Liver (tissue), 3 donors: ENCODE results near the gene TMEM18.

Source experiments
- EGR1 ChIP-seq, 2 donors: IDR thresholded peaks; 2 replicates each; pipeline ENCODE4 v1.6.1; 2016 to 2018; ENCODE audit warnings: antibody characterized with exemption in 2 of 2, low read depth in 2 of 2
- FOXA1 ChIP-seq: IDR thresholded peaks from 2 replicates; pipeline ENCODE4 v1.6.1; 2016; ENCODE audit warnings: antibody characterized with exemption
- JUND ChIP-seq, 2 donors: IDR thresholded peaks; 2 replicates each; pipeline ENCODE4 v1.6.1; 2016; ENCODE audit warnings: antibody characterized with exemption in 2 of 2
- MAX ChIP-seq: IDR thresholded peaks from 2 replicates; pipeline ENCODE4 v1.6.1; 2016; ENCODE audit warnings: antibody characterized with exemption
- NR2F2 ChIP-seq: IDR thresholded peaks from 2 replicates; pipeline ENCODE4 v1.6.1; 2016; ENCODE audit warnings: antibody characterized with exemption
- RAD21 ChIP-seq, 2 donors: IDR thresholded peaks; 2 replicates each; pipeline ENCODE4 v1.6.1; 2016; ENCODE audit warnings: antibody characterized with exemption in 2 of 2, mild to moderate bottlenecking in 2 of 2
- RXRA ChIP-seq, 2 donors: IDR thresholded peaks; 2 replicates each; pipeline ENCODE4 v1.6.1; 2017 to 2018; ENCODE audit warnings: antibody characterized with exemption in 2 of 2, mild to moderate bottlenecking in 1 of 2
- TAF1 ChIP-seq: conservative IDR thresholded peaks from 2 replicates; pipeline ENCODE4 v1.6.1; 2016; ENCODE audit warnings: antibody characterized with exemption, mild to moderate bottlenecking
- YY1 ChIP-seq: IDR thresholded peaks from 2 replicates; pipeline ENCODE4 v1.6.1; 2016; ENCODE audit warnings: antibody characterized with exemption, mild to moderate bottlenecking
- TF ChIP-seq, protein P1 (sequence below): fragments of 150-350 bp; IDR thresholded peaks from 2 replicates; pipeline ENCODE4 v1.5.1; 2017; ENCODE audit warnings: improper control_type of control experiment, low read depth, low read length; ENCODE audit not compliant: missing input control
- TF ChIP-seq, protein P2 (sequence below): IDR thresholded peaks from 2 replicates; pipeline ENCODE4 v1.6.1; 2016; ENCODE audit warnings: antibody characterized with exemption, mild to moderate bottlenecking
- TF ChIP-seq, protein P3 (sequence below): IDR thresholded peaks from 2 replicates; pipeline ENCODE4 v1.6.1; 2016; ENCODE audit warnings: antibody characterized with exemption
- TF ChIP-seq, protein P4 (sequence below): IDR thresholded peaks from 2 replicates; pipeline ENCODE4 v1.6.1; 2016; ENCODE audit warnings: antibody characterized with exemption
- donor health status: healthy.
- donor health status: healthy.

DNA sequence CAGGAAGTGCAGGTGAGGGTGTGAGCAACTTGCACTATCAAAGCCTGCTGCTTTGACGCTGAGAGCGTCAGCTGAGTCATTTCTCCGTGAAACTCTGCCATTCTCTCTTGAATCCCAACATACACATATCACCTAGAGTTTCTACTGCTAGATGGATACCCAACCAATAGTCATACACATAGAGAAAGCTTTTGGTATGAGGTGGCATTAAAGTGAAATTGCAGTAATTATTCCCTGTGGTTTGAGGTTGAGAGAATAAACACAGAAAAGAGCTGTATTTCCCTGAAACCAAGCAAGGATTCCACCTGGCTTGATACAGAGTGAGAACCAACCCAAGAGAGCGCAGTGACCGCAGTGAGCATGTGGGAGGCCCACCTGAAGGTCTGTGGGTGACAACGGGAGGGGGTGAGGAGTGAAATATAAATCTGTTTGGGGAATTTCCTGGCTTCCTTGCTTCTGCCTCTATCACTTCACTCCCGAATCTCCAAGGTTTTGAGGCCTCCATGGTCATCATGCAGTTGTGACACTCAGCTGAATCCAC is 28.8 kb upstream of the TMEM18 start:
- TF ChIP-seq, protein P1, sequence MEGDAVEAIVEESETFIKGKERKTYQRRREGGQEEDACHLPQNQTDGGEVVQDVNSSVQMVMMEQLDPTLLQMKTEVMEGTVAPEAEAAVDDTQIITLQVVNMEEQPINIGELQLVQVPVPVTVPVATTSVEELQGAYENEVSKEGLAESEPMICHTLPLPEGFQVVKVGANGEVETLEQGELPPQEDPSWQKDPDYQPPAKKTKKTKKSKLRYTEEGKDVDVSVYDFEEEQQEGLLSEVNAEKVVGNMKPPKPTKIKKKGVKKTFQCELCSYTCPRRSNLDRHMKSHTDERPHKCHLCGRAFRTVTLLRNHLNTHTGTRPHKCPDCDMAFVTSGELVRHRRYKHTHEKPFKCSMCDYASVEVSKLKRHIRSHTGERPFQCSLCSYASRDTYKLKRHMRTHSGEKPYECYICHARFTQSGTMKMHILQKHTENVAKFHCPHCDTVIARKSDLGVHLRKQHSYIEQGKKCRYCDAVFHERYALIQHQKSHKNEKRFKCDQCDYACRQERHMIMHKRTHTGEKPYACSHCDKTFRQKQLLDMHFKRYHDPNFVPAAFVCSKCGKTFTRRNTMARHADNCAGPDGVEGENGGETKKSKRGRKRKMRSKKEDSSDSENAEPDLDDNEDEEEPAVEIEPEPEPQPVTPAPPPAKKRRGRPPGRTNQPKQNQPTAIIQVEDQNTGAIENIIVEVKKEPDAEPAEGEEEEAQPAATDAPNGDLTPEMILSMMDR, result no peak
- TF ChIP-seq, protein P2, sequence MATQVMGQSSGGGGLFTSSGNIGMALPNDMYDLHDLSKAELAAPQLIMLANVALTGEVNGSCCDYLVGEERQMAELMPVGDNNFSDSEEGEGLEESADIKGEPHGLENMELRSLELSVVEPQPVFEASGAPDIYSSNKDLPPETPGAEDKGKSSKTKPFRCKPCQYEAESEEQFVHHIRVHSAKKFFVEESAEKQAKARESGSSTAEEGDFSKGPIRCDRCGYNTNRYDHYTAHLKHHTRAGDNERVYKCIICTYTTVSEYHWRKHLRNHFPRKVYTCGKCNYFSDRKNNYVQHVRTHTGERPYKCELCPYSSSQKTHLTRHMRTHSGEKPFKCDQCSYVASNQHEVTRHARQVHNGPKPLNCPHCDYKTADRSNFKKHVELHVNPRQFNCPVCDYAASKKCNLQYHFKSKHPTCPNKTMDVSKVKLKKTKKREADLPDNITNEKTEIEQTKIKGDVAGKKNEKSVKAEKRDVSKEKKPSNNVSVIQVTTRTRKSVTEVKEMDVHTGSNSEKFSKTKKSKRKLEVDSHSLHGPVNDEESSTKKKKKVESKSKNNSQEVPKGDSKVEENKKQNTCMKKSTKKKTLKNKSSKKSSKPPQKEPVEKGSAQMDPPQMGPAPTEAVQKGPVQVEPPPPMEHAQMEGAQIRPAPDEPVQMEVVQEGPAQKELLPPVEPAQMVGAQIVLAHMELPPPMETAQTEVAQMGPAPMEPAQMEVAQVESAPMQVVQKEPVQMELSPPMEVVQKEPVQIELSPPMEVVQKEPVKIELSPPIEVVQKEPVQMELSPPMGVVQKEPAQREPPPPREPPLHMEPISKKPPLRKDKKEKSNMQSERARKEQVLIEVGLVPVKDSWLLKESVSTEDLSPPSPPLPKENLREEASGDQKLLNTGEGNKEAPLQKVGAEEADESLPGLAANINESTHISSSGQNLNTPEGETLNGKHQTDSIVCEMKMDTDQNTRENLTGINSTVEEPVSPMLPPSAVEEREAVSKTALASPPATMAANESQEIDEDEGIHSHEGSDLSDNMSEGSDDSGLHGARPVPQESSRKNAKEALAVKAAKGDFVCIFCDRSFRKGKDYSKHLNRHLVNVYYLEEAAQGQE, result no peak
- TF ChIP-seq YY1 (no peak), RXRA (IDR thresholded peaks at IDR 0.05) (no peak), MAX (no peak), FOXA1 (no peak), EGR1 (IDR thresholded peaks at IDR 0.05; ENCODE audit: low read depth in 2 of 2) (no peak), TAF1 (no peak), NR2F2 (no peak), JUND (IDR thresholded peaks at IDR 0.05) (no peak), RAD21 (IDR thresholded peaks at IDR 0.05) (no peak)
- TF ChIP-seq, protein P3, sequence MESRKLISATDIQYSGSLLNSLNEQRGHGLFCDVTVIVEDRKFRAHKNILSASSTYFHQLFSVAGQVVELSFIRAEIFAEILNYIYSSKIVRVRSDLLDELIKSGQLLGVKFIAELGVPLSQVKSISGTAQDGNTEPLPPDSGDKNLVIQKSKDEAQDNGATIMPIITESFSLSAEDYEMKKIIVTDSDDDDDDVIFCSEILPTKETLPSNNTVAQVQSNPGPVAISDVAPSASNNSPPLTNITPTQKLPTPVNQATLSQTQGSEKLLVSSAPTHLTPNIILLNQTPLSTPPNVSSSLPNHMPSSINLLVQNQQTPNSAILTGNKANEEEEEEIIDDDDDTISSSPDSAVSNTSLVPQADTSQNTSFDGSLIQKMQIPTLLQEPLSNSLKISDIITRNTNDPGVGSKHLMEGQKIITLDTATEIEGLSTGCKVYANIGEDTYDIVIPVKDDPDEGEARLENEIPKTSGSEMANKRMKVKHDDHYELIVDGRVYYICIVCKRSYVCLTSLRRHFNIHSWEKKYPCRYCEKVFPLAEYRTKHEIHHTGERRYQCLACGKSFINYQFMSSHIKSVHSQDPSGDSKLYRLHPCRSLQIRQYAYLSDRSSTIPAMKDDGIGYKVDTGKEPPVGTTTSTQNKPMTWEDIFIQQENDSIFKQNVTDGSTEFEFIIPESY, result no peak
- TF ChIP-seq, protein P4, sequence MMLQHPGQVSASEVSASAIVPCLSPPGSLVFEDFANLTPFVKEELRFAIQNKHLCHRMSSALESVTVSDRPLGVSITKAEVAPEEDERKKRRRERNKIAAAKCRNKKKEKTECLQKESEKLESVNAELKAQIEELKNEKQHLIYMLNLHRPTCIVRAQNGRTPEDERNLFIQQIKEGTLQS, result no peak
